Measurements from ENCODE around the gene ZSCAN29. TPM values are rescaled to one million over a fixed set of nuclear protein-coding genes. Genes with fewer than 3 reads are reported as not detected.
"Not testable (repeated sequence)": the region's sequence is repeated elsewhere in the genome, so short reads cannot be mapped to it uniquely, and the experiment has no call there.

Gene ZSCAN29
- total RNA-seq, 2 experiments from 2014 or later, result 7.1 to 7.4 TPM

DNA sequence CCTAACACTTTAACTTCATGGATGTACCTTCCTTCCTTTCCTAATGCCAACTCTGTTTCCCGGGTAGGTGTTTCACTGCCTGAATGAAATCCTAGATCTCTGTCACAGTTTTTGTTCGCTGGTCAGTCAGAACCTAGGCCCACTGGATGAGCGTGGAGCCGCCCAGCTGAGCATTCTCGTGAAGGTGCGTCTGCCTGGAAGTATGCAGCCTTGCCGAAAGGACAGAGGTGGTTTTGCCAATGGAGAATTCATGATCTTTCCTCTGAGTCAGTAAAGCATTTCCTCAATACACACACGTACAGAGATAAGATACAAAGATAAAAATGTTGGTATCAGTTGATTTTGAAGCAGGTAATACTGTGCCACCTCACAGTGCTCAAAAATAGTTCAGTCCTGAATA, 32.8 kb upstream of the ZSCAN29 start:
- intact Hi-C loops (cut with DNase I, micrococcal nuclease), result no loop called here
- Mint-ChIP-seq H3K9me3 (no peaks in the 10 kb centered on the region), H3K4me3 (no peak overlapping the region), H3K27ac (peak overlapping the region; percentile 54), H3K36me3 (ENCODE audit: low read depth) (peaks cover 93% of the 10 kb centered on the region), H3K27me3 (no peaks in the 10 kb centered on the region), H3K4me1 (ENCODE audit: low read depth) (no peaks in the 10 kb centered on the region)
- Histone ChIP-seq H3K9me3 (ENCODE audit: control insufficient read depth in 1 of 2, insufficient read depth in 1 of 2, low read length in 2 of 2) (no peaks in the 10 kb centered on the region), H3K27me3 (ENCODE audit: control insufficient read depth in 1 of 2, insufficient read depth in 2 of 2, low read length in 2 of 2) (no peaks in the 10 kb centered on the region), H3K4me3 (ENCODE audit: low read length) (no peak overlapping the region), H3K4me1 (ENCODE audit: insufficient read depth, low read length) (no peaks in the 10 kb centered on the region), H3K36me3 (ENCODE audit: insufficient read depth, low read length) (peaks cover 87% of the 10 kb centered on the region), H3K27ac (ENCODE audit: low read depth in 1 of 2, low read length in 2 of 2) (no peak overlapping the region)
- POLR2A ChIA-PET, result no interaction called here
- CTCF ChIA-PET, result no interaction called here
- no peak for DNase-seq
- TF ChIP-seq, protein P1, sequence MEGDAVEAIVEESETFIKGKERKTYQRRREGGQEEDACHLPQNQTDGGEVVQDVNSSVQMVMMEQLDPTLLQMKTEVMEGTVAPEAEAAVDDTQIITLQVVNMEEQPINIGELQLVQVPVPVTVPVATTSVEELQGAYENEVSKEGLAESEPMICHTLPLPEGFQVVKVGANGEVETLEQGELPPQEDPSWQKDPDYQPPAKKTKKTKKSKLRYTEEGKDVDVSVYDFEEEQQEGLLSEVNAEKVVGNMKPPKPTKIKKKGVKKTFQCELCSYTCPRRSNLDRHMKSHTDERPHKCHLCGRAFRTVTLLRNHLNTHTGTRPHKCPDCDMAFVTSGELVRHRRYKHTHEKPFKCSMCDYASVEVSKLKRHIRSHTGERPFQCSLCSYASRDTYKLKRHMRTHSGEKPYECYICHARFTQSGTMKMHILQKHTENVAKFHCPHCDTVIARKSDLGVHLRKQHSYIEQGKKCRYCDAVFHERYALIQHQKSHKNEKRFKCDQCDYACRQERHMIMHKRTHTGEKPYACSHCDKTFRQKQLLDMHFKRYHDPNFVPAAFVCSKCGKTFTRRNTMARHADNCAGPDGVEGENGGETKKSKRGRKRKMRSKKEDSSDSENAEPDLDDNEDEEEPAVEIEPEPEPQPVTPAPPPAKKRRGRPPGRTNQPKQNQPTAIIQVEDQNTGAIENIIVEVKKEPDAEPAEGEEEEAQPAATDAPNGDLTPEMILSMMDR (IDR thresholded peaks at IDR 0.05), result no peak
- no peak for ATAC-seq (ENCODE audit: poor library complexity)

DNA sequence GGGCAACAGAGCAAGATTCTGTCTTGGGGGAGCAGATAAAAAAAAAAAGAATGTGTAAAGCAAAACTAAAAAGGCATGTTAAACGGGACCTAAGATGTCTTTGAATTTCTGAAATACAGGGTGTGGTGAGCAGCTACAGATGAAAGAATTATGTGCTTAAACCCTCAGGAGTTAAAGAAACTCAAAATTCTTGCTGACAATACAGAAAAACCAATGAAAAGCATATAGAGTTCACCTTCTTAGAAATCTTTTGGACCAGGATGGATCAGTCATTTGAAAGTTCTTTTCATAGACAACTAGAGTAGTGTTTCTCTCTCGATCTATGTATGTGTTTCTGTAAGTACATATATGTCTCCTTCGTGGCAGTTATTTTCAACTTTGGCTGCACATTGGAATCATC, 31.4 kb upstream of the ZSCAN29 start:
- Mint-ChIP-seq H3K9me3 (no peaks in the 10 kb centered on the region), H3K4me1 (ENCODE audit: low read depth) (no peaks in the 10 kb centered on the region), H3K4me3 (no peak overlapping the region), H3K27me3 (no peaks in the 10 kb centered on the region), H3K27ac (no peak overlapping the region), H3K36me3 (ENCODE audit: low read depth) (peaks cover 93% of the 10 kb centered on the region)
- TF ChIP-seq, protein P1 (IDR thresholded peaks at IDR 0.05), result no peak
- Histone ChIP-seq H3K9me3 (ENCODE audit: control insufficient read depth in 1 of 2, insufficient read depth in 1 of 2, low read length in 2 of 2) (no peaks in the 10 kb centered on the region), H3K4me1 (ENCODE audit: insufficient read depth, low read length) (no peaks in the 10 kb centered on the region), H3K27me3 (ENCODE audit: control insufficient read depth in 1 of 2, insufficient read depth in 2 of 2, low read length in 2 of 2) (no peaks in the 10 kb centered on the region), H3K36me3 (ENCODE audit: insufficient read depth, low read length) (peaks cover 87% of the 10 kb centered on the region), H3K4me3 (ENCODE audit: low read length) (no peak overlapping the region), H3K27ac (ENCODE audit: low read depth in 1 of 2, low read length in 2 of 2) (no peak overlapping the region)
- ATAC-seq (ENCODE audit: poor library complexity) (no peak), DNase-seq (no peak)
- POLR2A ChIA-PET, result interaction anchor here (0.6 kb wide), 1 partner anchor 39 kb away, joined by 3 read pairs; no protein-coding TSS in a partner anchor
- intact Hi-C loops (cut with DNase I, micrococcal nuclease), result no loop called here
- CTCF ChIA-PET, result no interaction called here

DNA sequence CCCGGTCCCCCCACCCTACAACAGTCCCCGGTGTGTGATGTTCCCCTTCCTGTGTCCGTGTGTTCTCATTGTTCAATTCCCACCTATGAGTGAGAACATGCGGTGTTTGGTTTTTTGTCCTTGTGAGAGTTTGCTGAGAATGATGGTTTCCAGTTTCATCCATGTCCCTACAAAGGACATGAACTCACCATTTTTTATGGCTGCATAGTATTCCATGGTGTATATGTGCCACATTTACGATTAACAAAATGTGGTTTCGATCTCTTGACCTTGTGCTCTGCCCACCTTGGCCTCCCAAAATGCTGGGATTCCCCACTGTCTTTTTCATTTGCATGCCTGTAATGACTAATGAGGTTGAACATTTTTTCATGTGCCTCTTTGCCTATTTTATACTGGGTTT, 22.7 kb upstream of the ZSCAN29 start:
- ATAC-seq (ENCODE audit: poor library complexity); H3K9me3 ChIP-seq (ENCODE audit: control insufficient read depth in 1 of 2, insufficient read depth in 1 of 2, low read length in 2 of 2); DNase-seq; intact Hi-C loops (cut with DNase I, micrococcal nuclease); H3K4me3 Mint-ChIP-seq; H3K27me3 ChIP-seq (ENCODE audit: control insufficient read depth in 1 of 2, insufficient read depth in 2 of 2, low read length in 2 of 2); H3K27me3 Mint-ChIP-seq; H3K4me1 ChIP-seq (ENCODE audit: insufficient read depth, low read length); H3K27ac Mint-ChIP-seq; CTCF ChIA-PET; POLR2A ChIA-PET; H3K27ac ChIP-seq (ENCODE audit: low read depth in 1 of 2, low read length in 2 of 2); H3K4me3 ChIP-seq (ENCODE audit: low read length); H3K4me1 Mint-ChIP-seq (ENCODE audit: low read depth); H3K9me3 Mint-ChIP-seq: not testable (repeated sequence)
- peaks cover 50% of the 10 kb centered on the region for H3K36me3 ChIP-seq (ENCODE audit: insufficient read depth, low read length)
- peaks cover 76% of the 10 kb centered on the region for H3K36me3 Mint-ChIP-seq (ENCODE audit: low read depth)

DNA sequence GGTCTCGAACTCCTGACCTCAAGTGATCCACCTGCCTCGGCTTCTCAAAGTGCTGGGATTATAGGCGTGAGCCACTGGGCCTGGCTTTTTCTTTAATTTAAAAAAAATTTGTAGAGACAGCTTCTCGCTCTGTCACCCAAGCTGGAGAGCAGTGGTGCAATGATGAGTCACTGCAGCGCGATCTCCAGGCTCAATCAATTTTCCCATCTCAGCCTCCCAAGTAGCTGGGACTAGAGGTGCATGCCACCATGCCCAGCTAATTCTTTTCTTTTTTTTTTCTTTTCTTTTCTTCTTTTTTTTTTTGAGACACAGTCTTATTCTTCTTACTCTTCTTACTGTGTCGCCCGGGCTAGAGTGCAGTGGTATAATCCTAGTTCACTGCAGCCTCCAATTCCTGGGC, 19.9 kb upstream of the ZSCAN29 start:
- TF ChIP-seq, protein P1 (IDR thresholded peaks at IDR 0.05), result no peak
- POLR2A ChIA-PET, result no interaction called here

More for the DNA sequence above, 19.9 kb upstream of the ZSCAN29 start:
- H3K4me1 Mint-ChIP-seq (ENCODE audit: low read depth), result no peaks in the 10 kb centered on the region
- no peaks in the 10 kb centered on the region for H3K27me3 Mint-ChIP-seq
- Histone ChIP-seq H3K9me3 (ENCODE audit: control insufficient read depth in 1 of 2, insufficient read depth in 1 of 2, low read length in 2 of 2) (no peaks in the 10 kb centered on the region), H3K27ac (ENCODE audit: low read depth in 1 of 2, low read length in 2 of 2) (no peak overlapping the region), H3K36me3 (ENCODE audit: insufficient read depth, low read length) (peaks cover 35% of the 10 kb centered on the region), H3K4me3 (ENCODE audit: low read length) (no peak overlapping the region), H3K4me1 (ENCODE audit: insufficient read depth, low read length) (no peaks in the 10 kb centered on the region), H3K27me3 (ENCODE audit: control insufficient read depth in 1 of 2, insufficient read depth in 2 of 2, low read length in 2 of 2) (no peaks in the 10 kb centered on the region)
- DNase-seq (no peak), ATAC-seq (ENCODE audit: poor library complexity) (no peak)
- intact Hi-C loops (cut with DNase I, micrococcal nuclease), result no loop called here
- CTCF ChIA-PET, result interaction anchor here (1.4 kb wide), 1 partner anchor 19 kb away, joined by 4 read pairs; no protein-coding TSS in a partner anchor
- H3K36me3 Mint-ChIP-seq (ENCODE audit: low read depth), result peaks cover 75% of the 10 kb centered on the region
- H3K27ac Mint-ChIP-seq, result no peak overlapping the region
- no peaks in the 10 kb centered on the region for H3K9me3 Mint-ChIP-seq
- no peak overlapping the region for H3K4me3 Mint-ChIP-seq

Data from CD4-positive, alpha-beta T cell (primary cell).